A549 treated with Mapracorat at 1 μM for 4 hours (cell line): ENCODE measurements around the gene UTP14C. TPM values are rescaled to one million over a fixed set of nuclear protein-coding genes. Genes with fewer than 3 reads are reported as not detected.

Source experiments
- total RNA-seq: library from RNA; stranded (reverse); fragments of 200-300 nt; extraction: Qiagen RNA extraction; gene quantifications from 5 replicates; pipeline ENCODE4 v1.2.3, GENCODE V29; 2022

UTP14C gene, protein sequence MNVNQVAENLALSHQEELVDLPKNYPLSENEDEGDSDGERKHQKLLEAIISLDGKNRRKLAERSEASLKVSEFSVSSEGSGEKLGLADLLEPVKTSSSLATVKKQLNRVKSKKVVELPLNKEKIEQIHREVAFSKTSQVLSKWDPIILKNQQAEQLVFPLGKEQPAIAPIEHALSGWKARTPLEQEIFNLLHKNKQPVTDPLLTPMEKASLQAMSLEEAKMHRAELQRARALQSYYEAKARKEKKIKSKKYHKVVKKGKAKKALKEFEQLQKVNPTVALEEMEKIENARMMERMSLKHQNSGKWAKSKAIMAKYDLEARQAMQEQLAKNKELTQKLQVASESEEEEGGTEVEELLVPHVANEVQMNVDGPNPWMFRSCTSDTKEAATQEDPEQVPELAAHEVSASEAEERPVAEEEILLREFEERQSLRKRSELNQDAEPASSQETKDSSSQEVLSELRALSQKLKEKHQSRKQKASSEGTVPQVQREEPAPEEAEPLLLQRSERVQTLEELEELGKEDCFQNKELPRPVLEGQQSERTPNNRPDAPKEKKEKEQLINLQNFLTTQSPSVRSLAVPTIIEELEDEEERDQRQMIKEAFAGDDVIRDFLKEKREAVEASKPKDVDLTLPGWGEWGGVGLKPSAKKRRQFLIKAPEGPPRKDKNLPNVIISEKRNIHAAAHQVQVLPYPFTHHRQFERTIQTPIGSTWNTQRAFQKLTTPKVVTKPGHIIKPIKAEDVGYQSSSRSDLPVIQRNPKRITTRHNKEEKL
- 5.5 to 6.8 TPM (median 6.5 TPM) in 5 replicates for total RNA-seq

GRCh38 chr13:52024481-52024880 is at the start of gene UTP14C:
Gene UTP14C, plus strand, starts transcription at chr13:52024691. Its CDS starts 4,114 bp downstream, at chr13:52028805.

DNA sequence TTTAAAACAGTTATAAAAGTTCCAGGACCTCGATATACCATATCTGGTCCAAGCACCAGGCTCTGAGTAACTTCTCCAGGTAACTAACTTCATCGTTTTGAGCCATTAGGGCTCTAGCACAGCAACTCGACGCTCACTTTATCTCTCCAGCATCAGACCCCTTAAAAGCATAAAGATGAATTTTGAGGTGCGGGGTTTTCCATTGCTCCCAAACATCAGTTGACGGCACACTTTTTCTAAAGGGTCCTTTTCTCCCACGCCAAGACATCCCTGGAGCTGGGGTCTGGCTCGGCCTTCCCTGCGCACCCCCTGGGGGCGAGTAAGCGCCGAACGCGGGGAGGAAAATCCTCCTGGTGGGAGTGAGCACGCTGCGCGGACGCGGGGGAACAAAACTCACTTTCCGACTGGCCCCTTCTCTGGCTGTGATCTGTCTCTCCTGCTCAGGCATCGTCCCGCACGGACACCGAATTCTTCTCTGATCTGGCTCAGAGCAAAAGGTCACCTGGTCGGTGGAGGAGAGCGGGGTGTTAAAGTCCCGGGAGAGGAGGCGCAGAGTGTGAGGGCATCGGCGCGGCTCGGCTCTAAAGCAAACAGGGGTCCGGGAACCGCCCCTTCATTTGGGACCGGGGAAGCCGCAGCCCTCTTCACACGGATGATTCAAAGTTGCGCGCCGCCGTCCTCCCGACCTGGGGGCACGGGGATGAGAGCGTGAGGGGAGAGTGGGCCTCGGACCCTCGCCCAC is 13.4 kb upstream of the UTP14C start, which contains the start of gene ATP7B:
Gene ATP7B (minus strand): TSS at position 561 of the 742 bp plus-strand sequence. CDS start 113 bp downstream, at position 448.

DNA sequence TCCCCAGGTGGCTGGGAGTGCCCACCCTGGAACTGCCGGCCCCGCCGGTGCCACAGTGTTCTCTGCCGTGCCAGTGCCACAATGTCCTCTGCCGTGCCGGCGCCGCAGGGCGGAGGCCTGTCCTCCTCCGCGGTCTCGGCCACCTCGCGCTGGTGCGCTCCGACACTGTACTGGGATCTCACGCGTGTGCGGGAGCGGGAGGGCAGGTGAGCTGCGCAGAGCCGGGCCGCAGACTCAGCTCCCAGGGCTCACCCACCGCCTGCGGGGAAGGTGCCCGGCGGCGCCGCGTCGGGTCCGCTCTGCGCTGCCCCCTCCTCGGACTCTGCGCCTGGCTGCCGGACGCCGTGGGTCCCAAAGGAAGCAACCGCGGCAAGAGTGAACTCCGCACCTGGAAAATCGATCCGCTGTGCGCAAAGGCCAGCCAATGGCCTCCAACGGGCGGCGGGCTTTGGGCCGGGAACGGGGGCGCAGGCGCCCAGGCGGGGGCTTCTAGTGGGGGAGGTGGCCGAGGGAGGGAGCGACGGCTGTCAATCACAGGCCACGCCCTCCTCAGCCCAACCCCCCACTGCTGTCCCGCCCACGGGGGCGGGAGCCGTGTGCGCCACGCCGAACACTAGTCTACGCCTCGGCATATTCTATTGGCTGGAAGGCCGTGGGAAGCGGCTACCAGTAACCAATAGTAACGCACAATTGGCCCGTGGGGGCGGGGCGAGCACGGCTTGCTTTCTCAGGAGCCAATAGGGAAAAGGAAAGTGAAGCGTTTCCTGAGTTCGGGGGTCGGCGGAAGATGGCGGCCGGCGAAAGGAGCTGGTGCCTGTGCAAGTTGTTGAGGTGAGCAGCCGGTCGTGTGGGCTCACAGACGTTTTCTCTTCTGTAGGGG is 12.6 kb upstream of the UTP14C start, which contains the start of gene ALG11:
Gene ALG11 (plus strand): TSS at position 767 of the 880 bp plus-strand sequence. CDS start 21 bp downstream, at position 788.

Other genes with a start within 250 kb of the UTP14C start
- gene DHRS12, start 220.5 kb upstream of the UTP14C start, total RNA-seq = 4.6 to 5.4 TPM (median 4.9 TPM) in 5 replicates
- gene TMEM272, start 179.5 kb upstream of the UTP14C start, total RNA-seq = not detected in 5 replicates
- gene CCDC70, start 162.7 kb upstream of the UTP14C start, total RNA-seq = not detected in 5 replicates
- gene ATP7B, start 13.2 kb upstream of the UTP14C start, total RNA-seq = 1.9 to 2.7 TPM (median 2.5 TPM) in 5 replicates
- gene ALG11, start 12.3 kb upstream of the UTP14C start, total RNA-seq = 6.4 to 8.5 TPM (median 7.8 TPM) in 5 replicates
- gene NEK5, start 104.4 kb downstream of the UTP14C start, total RNA-seq = 0.07 to 0.09 TPM (median 0.08 TPM) in 4 of 5 replicates, not detected in the other
- gene NEK3, start 134.9 kb downstream of the UTP14C start, total RNA-seq = 6.8 to 10.7 TPM (median 7.7 TPM) in 5 replicates